B cell (primary cell): ENCODE results near the gene FFAR3.

Source experiments
- EZH2 ChIP-seq: IDR thresholded peaks from 2 replicates; pipeline ENCODE4 v1.6.1; 2012; ENCODE audit warnings: borderline replicate concordance, low read depth, mild to moderate bottlenecking, moderate library complexity, low read length; ENCODE audit not compliant: insufficient read depth, poor library complexity, severe bottlenecking
- TF ChIP-seq, protein P1 (sequence below): fragments of 200-600 bp; IDR thresholded peaks from one replicate; pipeline ENCODE4 v1.8.0; 2022; ENCODE audit warnings: antibody characterized with exemption, mild to moderate bottlenecking

DNA sequence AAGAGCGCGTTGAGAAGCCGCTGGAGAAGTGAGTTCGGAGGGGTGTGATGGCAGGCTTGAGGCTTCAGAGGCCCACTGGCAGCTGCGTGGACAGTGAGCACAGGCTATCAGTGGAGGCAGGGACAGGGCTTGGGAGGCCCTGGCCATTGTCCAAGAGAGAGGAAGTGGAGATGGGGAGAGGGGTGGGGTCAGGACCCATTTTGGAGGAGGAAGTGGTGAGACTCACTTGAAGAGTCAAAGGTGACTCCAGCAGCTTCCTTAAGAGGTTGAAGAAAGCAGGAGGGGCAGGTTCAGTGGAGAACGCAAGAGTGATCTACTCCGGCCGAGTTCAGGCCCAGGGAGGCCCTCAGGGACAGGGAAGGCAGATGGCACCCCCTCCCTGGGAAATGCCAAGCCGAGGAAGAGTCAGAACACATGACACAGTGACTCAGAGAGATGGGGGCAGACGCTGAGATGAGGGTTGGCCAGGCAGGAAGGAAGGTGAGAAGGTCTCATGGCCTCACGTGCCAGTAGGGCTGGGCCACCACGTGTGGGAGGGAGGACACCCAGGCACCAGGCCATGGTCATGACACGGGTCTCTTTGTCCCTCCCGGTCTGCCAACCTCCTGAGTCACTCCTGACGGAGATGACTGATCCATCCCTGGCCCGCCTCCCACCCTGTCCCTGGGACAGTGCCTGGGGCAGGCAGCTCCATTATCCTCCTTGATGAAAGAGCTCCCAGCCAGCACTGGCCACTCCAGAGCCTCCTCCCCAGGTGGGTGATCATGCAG lies 39.4 kb upstream of the FFAR3 start:
- TF ChIP-seq, protein P1, sequence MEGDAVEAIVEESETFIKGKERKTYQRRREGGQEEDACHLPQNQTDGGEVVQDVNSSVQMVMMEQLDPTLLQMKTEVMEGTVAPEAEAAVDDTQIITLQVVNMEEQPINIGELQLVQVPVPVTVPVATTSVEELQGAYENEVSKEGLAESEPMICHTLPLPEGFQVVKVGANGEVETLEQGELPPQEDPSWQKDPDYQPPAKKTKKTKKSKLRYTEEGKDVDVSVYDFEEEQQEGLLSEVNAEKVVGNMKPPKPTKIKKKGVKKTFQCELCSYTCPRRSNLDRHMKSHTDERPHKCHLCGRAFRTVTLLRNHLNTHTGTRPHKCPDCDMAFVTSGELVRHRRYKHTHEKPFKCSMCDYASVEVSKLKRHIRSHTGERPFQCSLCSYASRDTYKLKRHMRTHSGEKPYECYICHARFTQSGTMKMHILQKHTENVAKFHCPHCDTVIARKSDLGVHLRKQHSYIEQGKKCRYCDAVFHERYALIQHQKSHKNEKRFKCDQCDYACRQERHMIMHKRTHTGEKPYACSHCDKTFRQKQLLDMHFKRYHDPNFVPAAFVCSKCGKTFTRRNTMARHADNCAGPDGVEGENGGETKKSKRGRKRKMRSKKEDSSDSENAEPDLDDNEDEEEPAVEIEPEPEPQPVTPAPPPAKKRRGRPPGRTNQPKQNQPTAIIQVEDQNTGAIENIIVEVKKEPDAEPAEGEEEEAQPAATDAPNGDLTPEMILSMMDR = no peak
- no peak for TF ChIP-seq EZH2
